Immature natural killer cell (primary cell): Measurements from ENCODE around the gene NRARP. TPM values are rescaled to one million over a fixed set of nuclear protein-coding genes. Genes with fewer than 3 reads are reported as not detected.

Experiments used
- DNase-seq, 3 donors: peaks; one replicate each; pipeline ENCODE4 v3.0.0; 2022; ENCODE audit warnings: mixed read lengths in 1 of 3
- H3K27ac Mint-ChIP-seq, 6 donors: one replicate each; pipeline ENCODE4 v1.8.0; 2020; ENCODE audit warnings: mixed read lengths in 6 of 6, mild to moderate bottlenecking in 5 of 6, inconsistent platforms in 4 of 6, moderate library complexity in 3 of 6
- H3K27me3 Mint-ChIP-seq, 3 donors: one replicate each; pipeline ENCODE4 v1.8.0; 2020 to 2021; ENCODE audit warnings: low read depth in 3 of 3, mild to moderate bottlenecking in 3 of 3, mixed read lengths in 3 of 3, moderate library complexity in 3 of 3, inconsistent platforms in 1 of 3
- H3K36me3 Mint-ChIP-seq, 3 donors: one replicate each; pipeline ENCODE4 v1.8.0; 2020; ENCODE audit warnings: mixed read lengths in 3 of 3, inconsistent platforms in 2 of 3, mild to moderate bottlenecking in 2 of 3
- H3K4me1 Mint-ChIP-seq, 2 donors: one replicate each; pipeline ENCODE4 v1.8.0; 2020; ENCODE audit warnings: inconsistent platforms in 2 of 2, mild to moderate bottlenecking in 2 of 2, mixed read lengths in 2 of 2, moderate library complexity in 1 of 2
- H3K4me3 Mint-ChIP-seq, 5 donors: one replicate each; pipeline ENCODE4 v1.8.0; 2020; ENCODE audit warnings: mild to moderate bottlenecking in 5 of 5, mixed read lengths in 5 of 5, inconsistent platforms in 3 of 5, moderate library complexity in 3 of 5
- H3K9me3 Mint-ChIP-seq, 6 donors: one replicate each; pipeline ENCODE4 v1.8.0; 2020; ENCODE audit warnings: mild to moderate bottlenecking in 6 of 6, mixed read lengths in 6 of 6, inconsistent platforms in 4 of 6, moderate library complexity in 3 of 6
- polyA plus RNA-seq, 3 donors: library from polyadenylated mRNA; unstranded; fragments of 300-500 nt; fragmentation: Illumina TruSeq; gene quantifications; one replicate each; pipeline ENCODE4 v1.2.3, GENCODE V29; 2021

The NRARP gene
- polyA plus RNA-seq, 3 donors from 2014 or later, result 0.14 TPM; not detected in 2

DNA sequence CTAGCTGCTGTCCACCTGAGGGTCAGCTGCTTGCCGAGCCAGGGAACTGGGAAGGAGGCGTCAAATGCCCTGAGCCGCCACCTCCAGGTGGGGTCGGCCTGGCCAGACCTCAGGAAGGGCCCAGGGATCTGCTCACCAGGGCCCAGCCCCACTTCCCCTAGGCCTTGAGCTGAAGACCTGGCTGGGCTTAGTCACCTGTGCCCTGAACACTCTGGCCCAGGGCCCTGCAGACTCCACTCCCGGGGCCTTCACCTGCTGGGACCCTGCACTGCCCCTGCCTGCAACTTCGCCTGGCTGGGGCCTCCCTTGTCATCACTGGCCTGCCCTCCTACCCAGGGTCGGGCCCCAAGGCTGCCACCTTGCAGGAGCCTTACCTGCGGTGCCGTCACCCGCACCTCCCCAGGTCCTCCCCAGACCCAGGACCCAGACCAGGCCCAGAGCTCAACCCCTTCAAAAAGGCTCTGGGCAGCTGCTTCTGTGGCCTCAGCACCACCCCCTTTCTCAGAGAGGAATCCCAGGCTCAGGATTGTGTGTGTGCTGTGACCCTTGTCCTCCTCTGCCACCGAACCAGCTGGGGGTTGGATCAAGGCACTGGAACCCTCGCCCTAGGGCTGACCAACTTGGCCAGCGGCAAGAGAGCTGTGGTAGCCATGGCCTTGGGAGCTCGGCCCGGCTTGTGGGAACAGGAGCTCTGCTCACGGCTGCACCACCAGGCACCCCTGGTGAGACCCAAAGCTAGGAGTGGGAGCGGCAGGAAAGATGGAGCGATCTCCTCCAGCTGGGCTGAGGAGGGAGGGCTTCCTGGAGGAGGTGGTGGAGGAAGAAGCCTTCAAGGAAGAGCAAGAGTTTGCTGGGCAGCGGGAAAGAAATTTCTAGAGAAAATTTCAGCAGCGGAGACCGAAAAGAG lies 48.1 kb downstream of the NRARP start:
- Mint-ChIP-seq H3K36me3 (no peaks in the 10 kb centered on the region), H3K27me3 (peaks cover 0 to 4% (median 3%) of the 10 kb centered on the region in 3 donors), H3K9me3 (peaks cover 0 to 2% (median 0%) of the 10 kb centered on the region in 6 donors), H3K27ac (peak overlapping the region in 5 of 6 donors; percentile 37 to 83 (median 60)), H3K4me1 (peaks cover 15 to 20% of the 10 kb centered on the region in 2 donors), H3K4me3 (peak overlapping the region; percentile 80 to 86 (median 85))
- no peak for DNase-seq

DNA sequence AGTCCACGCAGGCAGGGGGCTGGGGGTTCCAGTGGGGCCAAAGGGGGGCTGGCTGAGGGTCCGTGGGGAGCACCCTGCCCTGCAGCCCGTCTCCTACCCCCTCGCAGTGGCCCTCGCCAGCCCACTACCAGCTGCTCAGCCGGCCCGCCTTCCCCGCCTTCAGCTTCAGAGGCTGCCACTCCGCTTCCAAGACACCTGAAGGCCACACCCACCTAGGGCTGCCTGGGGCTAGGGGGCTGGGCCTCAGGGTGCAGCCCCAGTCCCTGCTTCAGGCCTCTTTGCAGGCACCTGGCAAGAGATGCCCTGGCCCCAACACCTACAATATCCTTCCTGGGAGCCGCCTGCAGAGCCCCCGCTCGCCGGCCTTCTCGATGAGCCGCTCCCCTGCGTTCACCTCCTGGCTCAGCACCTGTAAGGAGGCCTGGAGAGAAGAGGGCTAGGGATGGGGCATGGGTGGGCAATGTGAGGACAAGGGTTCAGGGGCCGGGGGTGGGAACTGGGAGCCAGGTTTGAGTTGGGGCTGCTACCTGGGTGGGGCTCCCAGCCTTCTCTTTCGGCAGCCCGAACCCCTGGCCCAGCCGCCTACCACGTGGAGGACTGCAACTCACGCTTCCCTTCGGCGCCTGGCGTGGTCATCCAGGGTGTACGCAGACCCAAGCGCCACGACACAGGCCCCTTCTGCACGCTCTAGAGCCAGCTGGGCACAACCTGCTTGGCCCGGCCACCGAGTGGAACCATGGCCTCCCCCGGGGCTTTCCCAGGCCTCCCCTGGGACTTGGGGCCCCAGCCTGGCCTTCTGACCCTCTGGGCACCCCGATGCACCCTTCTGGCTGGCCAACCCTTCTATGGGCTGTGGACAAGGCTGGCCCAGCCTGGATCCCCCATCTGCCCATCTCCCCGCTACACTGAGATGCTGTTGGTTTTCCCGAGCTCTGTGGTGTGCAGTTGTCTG lies 49.2 kb downstream of the NRARP start:
- H3K4me3 Mint-ChIP-seq, result peak overlapping the region in 1 of 5 donors; percentile 12

DNA sequence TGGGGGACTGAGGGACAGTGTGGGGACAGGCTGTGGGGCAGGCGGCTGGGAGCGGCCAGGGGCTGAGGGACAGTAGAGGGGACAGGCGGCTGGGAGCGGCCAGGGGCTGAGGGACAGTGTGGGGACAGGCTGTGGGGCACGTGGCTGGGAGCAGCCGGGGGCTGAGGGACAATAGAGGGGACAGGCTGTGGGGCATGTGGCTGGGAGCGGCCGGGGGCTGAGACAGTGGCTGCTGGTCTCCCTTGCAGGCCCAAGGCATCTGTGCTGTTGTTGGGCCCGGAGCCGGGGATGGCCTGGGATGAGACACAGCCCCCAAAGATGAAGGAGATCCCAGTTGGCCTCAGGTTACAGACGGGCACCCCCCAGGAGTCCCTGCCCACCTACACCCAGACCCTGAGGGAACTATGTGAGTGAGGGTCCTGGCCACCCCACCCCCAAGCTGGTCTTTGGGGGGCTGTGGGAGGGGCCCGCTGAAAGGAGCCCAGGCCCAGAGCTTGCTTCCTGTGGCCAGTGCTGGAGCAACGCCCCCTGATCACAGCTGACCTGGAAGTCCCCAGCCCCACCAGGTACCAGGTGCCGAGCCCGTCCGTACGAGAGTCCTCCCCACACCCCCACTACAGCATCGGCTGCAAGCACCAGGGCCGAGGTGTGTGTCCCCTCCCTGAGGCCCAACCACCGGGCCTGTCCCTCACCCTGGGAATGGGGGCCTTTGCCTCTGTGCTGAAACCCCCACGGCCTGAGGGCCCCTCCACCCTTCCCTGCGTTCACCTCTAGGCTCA lies 50.4 kb downstream of the NRARP start:
- Mint-ChIP-seq H3K4me3 (no peak overlapping the region), H3K9me3 (peaks cover 0 to 2% (median 0%) of the 10 kb centered on the region in 6 donors), H3K36me3 (no peaks in the 10 kb centered on the region), H3K27ac (no peak overlapping the region), H3K27me3 (peaks cover 0 to 5% (median 3%) of the 10 kb centered on the region in 3 donors), H3K4me1 (peaks cover 14% of the 10 kb centered on the region in 2 donors)
- no peak for DNase-seq

More for the DNA sequence above, 49.2 kb downstream of the NRARP start:
- H3K27me3 Mint-ChIP-seq, result peaks cover 0 to 4% (median 3%) of the 10 kb centered on the region in 3 donors
- peaks cover 0 to 2% (median 0%) of the 10 kb centered on the region in 6 donors for H3K9me3 Mint-ChIP-seq
- no peak for DNase-seq
- peaks cover 15 to 20% of the 10 kb centered on the region in 2 donors for H3K4me1 Mint-ChIP-seq
- no peak overlapping the region for H3K27ac Mint-ChIP-seq
- H3K36me3 Mint-ChIP-seq, result no peaks in the 10 kb centered on the region

DNA sequence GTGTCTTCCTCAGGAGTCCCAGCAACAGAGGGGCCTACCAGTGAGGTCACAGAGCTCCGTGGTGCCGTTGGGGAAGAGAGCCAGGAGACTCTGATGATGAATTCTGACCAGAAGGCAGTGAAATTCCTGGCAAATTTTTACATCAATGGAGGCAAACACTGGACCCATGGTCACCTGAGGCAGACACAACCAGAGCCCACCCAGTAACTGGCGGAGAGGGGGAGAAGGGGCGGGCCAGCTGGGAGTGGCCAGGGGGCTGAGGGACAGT lies 50.9 kb downstream of the NRARP start, which contains the start of gene STPG3:
Gene STPG3, plus strand, starts transcription at position 93 of the 268 bp plus-strand sequence. Its CDS starts 1 bp downstream, at position 94.
- Mint-ChIP-seq H3K27ac (no peak within 1 kb of the TSS), H3K36me3 (no peaks in the 10 kb centered on the region), H3K4me1 (peaks cover 9% of the 10 kb centered on the region in 2 donors), H3K27me3 (peaks cover 0 to 5% (median 3%) of the 10 kb centered on the region in 3 donors), H3K9me3 (peaks cover 0 to 2% (median 0%) of the 10 kb centered on the region in 6 donors), H3K4me3 (no peak within 1 kb of the TSS)
- DNase-seq, result no peak

DNA sequence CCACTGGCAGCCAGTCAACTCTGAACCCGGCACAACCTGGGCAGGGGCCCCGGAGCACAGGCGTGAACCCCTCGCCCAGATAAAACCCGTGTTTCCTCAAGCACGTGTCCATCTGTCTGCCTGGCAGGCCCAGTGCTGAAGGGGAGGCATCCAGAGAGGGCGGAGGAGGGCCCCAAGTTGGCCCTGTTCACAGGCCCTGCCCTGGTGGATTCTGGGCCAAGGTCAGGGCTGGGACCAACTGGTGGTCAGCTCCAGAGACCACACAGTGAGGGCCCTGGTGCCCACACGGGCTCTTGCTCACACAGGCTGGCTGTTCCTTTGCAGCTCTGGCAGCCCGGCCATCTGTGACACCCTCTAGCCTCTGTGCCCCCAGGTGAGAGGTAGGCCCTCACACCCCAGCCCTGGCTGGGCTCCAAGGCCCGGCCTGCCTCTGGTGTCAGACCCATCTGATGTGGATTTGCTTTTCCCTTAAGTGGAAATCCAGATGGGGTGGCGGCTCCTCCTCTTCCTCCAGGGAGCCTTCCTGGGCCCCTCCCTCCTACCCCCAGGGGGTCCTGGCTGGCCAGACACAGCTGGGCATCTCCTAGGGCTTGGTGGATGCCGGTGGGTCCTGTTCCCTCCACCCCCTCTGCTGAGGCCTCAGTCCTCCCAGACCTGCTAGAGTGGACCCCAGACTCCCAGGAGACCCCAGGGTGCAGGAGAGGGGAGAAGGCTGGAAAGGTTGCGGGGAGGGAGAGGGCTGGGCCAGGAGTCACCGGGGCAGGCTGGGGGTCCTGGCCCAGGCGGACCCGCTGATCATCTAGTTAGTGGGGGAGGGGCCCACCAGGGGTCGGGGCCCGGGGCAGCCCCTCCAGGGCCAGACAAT lies 51.5 kb downstream of the NRARP start:
- DNase-seq, result no peak
- H3K27ac Mint-ChIP-seq, result no peak overlapping the region
- peaks cover 0 to 2% (median 0%) of the 10 kb centered on the region in 6 donors for H3K9me3 Mint-ChIP-seq
- H3K27me3 Mint-ChIP-seq, result peaks cover 0 to 5% (median 3%) of the 10 kb centered on the region in 3 donors
- no peaks in the 10 kb centered on the region for H3K36me3 Mint-ChIP-seq
- no peak overlapping the region for H3K4me3 Mint-ChIP-seq
- peaks cover 4% of the 10 kb centered on the region in 2 donors for H3K4me1 Mint-ChIP-seq

Other genes starting within 250 kb of the NRARP start
- not detected for gene ENTPD2, start 248.2 kb downstream of the NRARP start, polyA plus RNA-seq
- under 1 TPM; 0.06 to 0.95 (median 0.39) TPM for gene SAPCD2, start 231.7 kb downstream of the NRARP start, polyA plus RNA-seq
- gene UAP1L1, start 224.8 kb downstream of the NRARP start, polyA plus RNA-seq, result 1 to 10 TPM; 1.3 to 1.4 (median 1.4) TPM
- gene MAN1B1, start 215.3 kb downstream of the NRARP start, polyA plus RNA-seq, result 10 to 100 TPM; 59.7 to 71.8 (median 66.1) TPM
- gene DPP7, start 187.5 kb downstream of the NRARP start, polyA plus RNA-seq, result 100 to 1,000 TPM; 136 to 176 (median 168) TPM
- gene GRIN1, start 163.1 kb downstream of the NRARP start, polyA plus RNA-seq, result not detected
- gene LRRC26, start 132.2 kb downstream of the NRARP start, polyA plus RNA-seq, result 1 to 10 TPM in 1 of 3 donors, under 1 TPM in 1, not detected in 1; 0.22 to 2.1 TPM
- gene TMEM210, start 130.2 kb downstream of the NRARP start, polyA plus RNA-seq, result not detected
- 1 to 10 TPM; 4.2 to 7.0 (median 5.3) TPM for gene ANAPC2, start 113.7 kb downstream of the NRARP start, polyA plus RNA-seq
- 100 to 1,000 TPM; 164 to 191 (median 181) TPM for gene SSNA1, start 113.6 kb downstream of the NRARP start, polyA plus RNA-seq
- gene TPRN, start 101.5 kb downstream of the NRARP start, polyA plus RNA-seq, result 1 to 10 TPM in 1 of 3 donors, under 1 TPM in 2; 0.11 to 1.1 (median 0.60) TPM
- gene TMEM203, start 96.6 kb downstream of the NRARP start, polyA plus RNA-seq, result 100 to 1,000 TPM; 131 to 169 (median 142) TPM
- 10 to 100 TPM in 1 of 3 donors, 1 to 10 TPM in 2; 1.7 to 10.3 (median 4.2) TPM for gene NDOR1, start 96.6 kb downstream of the NRARP start, polyA plus RNA-seq
- not detected for gene RNF208, start 80.0 kb downstream of the NRARP start, polyA plus RNA-seq
- under 1 TPM in 1 of 3 donors, not detected in 2; 0.19 TPM for gene CYSRT1, start 77.1 kb downstream of the NRARP start, polyA plus RNA-seq
- not detected for gene RNF224, start 74.8 kb downstream of the NRARP start, polyA plus RNA-seq
- not detected for gene SLC34A3, start 71.4 kb downstream of the NRARP start, polyA plus RNA-seq
- gene TUBB4B, start 61.0 kb downstream of the NRARP start, polyA plus RNA-seq, result 10 to 100 TPM; 60.8 to 98.2 (median 71.9) TPM
- gene STPG3, start 51.0 kb downstream of the NRARP start, polyA plus RNA-seq, result not detected
- gene NELFB, start 46.9 kb downstream of the NRARP start, polyA plus RNA-seq, result 10 to 100 TPM; 25.0 to 36.8 (median 34.6) TPM
- gene TOR4A, start 24.5 kb downstream of the NRARP start, polyA plus RNA-seq, result 10 to 100 TPM in 1 of 3 donors, 1 to 10 TPM in 2; 4.9 to 13.9 (median 7.2) TPM
- 1 to 10 TPM; 1.6 to 6.3 (median 4.3) TPM for gene EXD3, start 120.9 kb upstream of the NRARP start, polyA plus RNA-seq
- 1 to 10 TPM; 1.2 to 2.1 (median 1.4) TPM for gene NOXA1, start 121.1 kb upstream of the NRARP start, polyA plus RNA-seq
- not detected for gene ENTPD8, start 139.1 kb upstream of the NRARP start, polyA plus RNA-seq
- 10 to 100 TPM in 1 of 3 donors, 1 to 10 TPM in 2; 9.4 to 14.3 (median 9.6) TPM for gene NSMF, start 157.1 kb upstream of the NRARP start, polyA plus RNA-seq
- under 1 TPM; 0.24 to 0.53 (median 0.32) TPM for gene PNPLA7, start 248.1 kb upstream of the NRARP start, polyA plus RNA-seq
- gene MRPL41, start 249.6 kb upstream of the NRARP start, polyA plus RNA-seq, result 10 to 100 TPM; 27.2 to 87.7 (median 48.8) TPM